GM19397 (cell line): ENCODE measurements around the gene MBD3L1.

Experiments used
- ATAC-seq: cut with Tn5 transposase; IDR thresholded peaks from one replicate; pipeline ENCODE4 v1.9.1; 2021; ENCODE audit warnings: mild to moderate bottlenecking, moderate library complexity; ENCODE audit not compliant: unreplicated experiment

Gene MBD3L1

GRCh38 chr19:8832132-8833021, at the start of gene MBD3L1, which contains the start of gene ZNF558:
TSS of gene MBD3L1 (plus strand) at chr19:8832377. CDS start at chr19:8842679, 10,302 bp downstream.
TSS of gene ZNF558 (minus strand) at chr19:8832304. CDS start at chr19:8822659, 9,645 bp downstream.
- ATAC-seq = peak; percentile 84

DNA sequence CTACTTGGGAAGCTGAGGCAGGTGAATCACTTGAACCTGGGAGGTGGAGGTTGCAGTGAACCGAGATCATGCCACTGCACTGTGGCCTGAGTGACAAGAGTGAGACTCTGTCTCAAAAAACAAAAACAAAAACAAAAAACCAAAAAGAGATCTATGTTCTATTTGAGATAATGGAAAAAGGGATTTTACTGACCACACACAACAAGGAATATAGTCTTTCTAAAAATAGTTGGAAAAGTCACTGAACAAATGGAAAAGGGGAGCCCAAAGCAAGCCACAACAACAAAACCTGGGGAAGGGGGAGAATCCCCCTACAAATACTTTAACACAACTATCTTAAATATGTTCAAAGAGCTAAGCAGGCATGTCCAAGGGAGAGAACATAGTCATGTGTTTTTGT, 37.4 kb upstream of the MBD3L1 start:
- no peak for ATAC-seq

DNA sequence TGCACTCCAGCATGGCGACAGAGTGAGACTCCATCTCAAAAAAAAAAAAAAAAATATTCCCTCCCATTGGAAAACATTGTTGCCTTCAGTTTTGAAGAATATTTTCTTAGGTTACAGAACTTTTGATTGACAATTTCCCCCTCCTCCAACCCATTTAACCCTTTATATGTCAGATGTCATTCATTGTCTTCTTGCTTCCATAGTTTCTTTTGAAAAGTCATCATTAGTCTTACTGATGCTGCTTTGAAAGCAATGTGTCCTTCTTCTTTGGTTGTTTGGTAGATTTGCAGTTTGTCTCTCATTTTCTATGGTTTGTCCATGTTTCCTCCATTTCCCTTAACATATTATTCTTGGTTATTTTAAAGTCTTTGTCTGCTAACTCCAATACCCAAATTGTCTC, 25.5 kb upstream of the MBD3L1 start:
- no peak for ATAC-seq

DNA sequence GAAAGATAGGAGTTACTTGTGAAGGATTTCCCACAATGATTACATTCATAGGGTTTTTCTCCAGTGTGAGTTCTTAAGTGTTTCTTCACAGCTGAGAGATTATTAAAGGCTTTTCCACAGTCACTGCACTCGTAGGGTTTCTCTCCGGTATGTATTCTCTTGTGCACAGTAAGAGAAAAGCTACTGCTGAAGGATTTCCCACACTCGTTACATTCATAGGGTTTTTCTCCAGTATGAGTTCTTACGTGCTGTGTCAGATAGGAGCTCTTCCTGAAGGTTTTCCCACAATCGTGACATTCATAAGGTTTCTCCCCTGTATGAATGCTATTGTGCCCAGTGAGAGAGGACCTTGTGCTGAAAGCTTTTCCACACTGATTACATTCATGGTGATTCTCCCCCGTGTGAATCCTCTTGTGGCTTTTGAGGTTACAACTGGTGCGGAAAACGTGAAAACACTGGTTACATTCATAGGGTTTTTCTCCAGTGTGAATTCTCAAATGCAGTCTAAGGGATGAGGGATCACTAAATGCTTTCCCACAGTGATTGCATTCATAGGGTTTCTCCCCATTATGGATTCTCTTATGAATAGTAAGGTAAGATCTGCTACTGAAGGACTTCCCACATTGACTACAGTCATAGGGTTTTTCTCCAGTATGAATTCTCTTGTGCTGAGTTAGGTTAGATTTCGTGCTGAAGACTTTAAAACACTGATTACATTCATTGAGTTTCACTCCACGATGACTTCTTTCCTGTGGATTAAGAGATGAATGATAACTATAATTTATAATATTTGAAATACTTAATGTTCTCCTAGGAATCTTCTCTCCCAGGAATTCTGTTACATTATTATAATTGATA, 20.6 kb upstream of the MBD3L1 start:
- ATAC-seq = no peak

DNA sequence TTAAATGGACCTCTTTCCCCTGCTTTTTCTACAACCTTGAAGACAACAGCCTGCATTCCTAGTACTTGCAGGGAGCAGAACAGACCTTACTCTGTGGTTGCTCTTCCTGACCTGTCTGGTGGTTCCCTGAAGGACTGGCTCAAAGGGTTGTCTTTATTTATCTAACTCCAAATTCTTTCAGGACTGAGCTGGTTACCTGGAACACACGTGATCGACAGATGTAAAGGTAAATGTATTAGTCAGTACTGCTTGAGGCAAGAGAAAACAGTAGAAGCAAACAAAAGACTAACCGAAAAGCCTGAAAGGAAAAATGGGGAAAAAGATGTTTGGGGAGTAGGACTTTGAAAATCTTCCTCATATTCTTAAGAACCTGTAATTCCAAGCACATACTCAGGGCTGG, 18.0 kb upstream of the MBD3L1 start:
- no peak for ATAC-seq

GRCh38 chr19:8815780-8816179, 16.4 kb upstream of the MBD3L1 start:
- ATAC-seq = no peak

GRCh38 chr19:8820234-8820633, 11.9 kb upstream of the MBD3L1 start:
- ATAC-seq = no peak

DNA sequence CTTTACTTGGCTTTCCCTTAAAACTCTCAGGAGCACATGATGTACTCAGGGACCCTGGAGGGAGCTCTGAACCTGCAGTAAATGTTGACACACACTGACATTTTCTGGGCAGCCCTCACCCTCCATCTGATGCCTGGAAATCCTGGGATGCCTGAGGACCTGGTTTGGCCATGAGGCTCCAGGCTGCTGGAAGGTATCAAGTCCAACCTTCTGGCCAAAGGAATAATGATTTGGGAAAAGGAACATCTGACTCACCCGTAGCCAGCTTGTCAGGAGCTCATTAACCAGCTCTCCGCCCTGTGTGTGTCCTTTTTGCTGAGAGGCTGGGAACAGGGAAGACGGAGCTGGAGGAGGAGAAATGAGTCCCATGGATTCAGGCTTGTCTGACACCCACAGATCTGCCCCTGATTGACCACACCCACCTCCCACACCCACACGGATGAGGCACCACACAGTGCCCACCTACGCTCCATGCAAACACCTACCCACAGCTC, 10.4 kb upstream of the MBD3L1 start:
- no peak for ATAC-seq

- ATAC-seq = no peak
Observed at GRCh38 chr19:8826371-8826770, 5.8 kb upstream of the MBD3L1 start.

- ATAC-seq = no peak
Observed at GRCh38 chr19:8827277-8827676, 4.9 kb upstream of the MBD3L1 start.

GRCh38 chr19:8831373-8831772, 804 bp upstream of the MBD3L1 start:
- no peak for ATAC-seq

DNA sequence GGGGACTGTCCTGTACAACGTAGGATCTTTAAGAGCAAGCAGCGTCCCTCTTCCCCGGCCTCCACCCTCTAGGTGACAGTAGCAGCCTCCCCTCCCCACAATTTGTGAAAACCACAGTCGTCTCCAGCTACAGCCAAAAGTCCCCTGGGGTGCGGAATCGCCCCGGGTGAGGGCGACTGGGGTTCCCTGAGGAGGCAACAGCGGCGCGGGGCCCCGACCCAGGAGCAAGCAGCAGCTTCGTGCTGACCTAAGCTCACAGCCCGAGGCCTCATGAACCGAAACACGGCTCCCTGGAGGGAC, 395 bp upstream of the MBD3L1 start:
- ATAC-seq = peak; percentile 12

DNA sequence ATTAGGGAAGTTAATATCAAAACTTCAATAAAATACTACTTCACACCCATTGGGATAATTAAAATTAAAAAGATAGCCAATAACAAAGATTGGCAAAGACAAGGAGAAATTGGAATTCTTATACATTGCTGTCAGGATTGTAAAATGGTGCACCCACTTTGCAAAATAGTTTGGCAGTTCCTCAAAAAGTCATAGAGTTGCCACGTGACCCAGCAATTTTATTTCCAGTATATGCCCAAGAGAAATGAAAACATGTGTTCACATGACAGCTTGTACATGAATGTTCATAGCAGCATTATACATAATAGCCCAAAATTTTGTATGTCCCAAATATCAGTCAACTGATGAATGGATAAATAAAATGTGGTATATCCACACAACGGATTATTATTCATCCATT, 3.3 kb downstream of the MBD3L1 start:
- no peak for ATAC-seq

- ATAC-seq = no peak
Observed at GRCh38 chr19:8835877-8836276, 3.7 kb downstream of the MBD3L1 start.

- no peak for ATAC-seq
Observed at GRCh38 chr19:8840708-8841107, 8.5 kb downstream of the MBD3L1 start.

- ATAC-seq = no peak
Observed at GRCh38 chr19:8846819-8847218, 14.6 kb downstream of the MBD3L1 start.

DNA sequence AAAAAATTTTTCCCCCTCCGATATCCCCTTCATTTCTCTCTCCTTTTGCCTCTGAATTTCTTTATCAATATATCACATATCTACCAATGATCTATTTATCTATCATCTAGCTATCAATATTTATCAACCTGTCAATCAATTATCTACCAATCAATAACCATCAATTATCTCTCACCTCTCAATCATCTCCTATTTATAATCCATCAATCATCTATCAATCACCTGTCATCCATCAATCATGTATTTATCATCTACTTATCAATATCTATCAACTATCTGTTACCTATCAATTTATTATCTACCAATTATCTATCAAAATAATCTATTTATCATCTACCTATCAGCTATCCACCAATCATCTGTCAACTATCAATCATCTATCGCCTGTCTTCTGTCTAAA, 17.1 kb downstream of the MBD3L1 start:
- no peak for ATAC-seq

DNA sequence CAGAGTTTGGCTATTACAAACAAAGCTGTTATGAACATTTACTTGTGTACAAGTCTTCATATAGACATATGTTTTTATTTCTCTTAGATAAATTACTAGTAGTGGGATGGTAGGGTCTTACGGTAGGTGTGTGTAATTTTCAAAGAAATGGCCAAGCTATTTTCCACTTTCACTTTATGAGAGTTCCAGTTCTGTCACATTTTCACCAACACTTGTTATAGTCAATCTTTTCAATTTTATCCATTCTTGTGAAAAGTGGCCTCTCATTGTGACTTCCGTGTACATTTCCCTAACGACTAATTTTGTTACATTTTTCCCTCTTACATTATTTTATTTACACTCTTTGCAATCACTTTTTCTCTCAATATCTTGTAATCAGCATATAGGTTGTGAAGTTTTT, 18.3 kb downstream of the MBD3L1 start:
- ATAC-seq = no peak

DNA sequence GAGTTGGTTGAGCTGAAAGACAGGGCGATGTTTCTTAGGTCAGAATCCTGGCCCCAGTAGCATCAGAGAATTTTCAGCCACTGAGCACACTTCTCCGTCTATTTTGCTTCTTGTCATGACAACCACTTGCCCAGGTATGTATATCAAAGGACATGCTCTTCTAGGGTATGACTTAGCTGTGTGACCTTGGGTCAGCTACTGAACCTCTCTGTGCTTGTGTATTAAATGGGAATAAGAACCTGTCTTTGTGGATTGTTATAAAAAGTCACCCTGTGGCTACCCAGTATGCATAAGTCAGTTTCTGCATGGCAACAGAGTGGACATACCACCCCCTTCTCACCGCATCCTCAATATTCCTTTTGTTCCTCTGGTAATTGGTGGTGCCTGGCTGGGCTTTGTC, 26.1 kb downstream of the MBD3L1 start:
- no peak for ATAC-seq

GRCh38 chr19:8866344-8866743, 34.2 kb downstream of the MBD3L1 start:
- ATAC-seq = no peak

- ATAC-seq = no peak
Observed at GRCh38 chr19:8877854-8878705, 45.9 kb downstream of the MBD3L1 start.
